ENCODE data around the gene CAV1. TPM values are rescaled to one million over a fixed set of nuclear protein-coding genes. Genes with fewer than 3 reads are reported as not detected.

Gene CAV1
- total and polyA plus RNA-seq, 4 donors = 121 to 616 (median 323) TPM

DNA sequence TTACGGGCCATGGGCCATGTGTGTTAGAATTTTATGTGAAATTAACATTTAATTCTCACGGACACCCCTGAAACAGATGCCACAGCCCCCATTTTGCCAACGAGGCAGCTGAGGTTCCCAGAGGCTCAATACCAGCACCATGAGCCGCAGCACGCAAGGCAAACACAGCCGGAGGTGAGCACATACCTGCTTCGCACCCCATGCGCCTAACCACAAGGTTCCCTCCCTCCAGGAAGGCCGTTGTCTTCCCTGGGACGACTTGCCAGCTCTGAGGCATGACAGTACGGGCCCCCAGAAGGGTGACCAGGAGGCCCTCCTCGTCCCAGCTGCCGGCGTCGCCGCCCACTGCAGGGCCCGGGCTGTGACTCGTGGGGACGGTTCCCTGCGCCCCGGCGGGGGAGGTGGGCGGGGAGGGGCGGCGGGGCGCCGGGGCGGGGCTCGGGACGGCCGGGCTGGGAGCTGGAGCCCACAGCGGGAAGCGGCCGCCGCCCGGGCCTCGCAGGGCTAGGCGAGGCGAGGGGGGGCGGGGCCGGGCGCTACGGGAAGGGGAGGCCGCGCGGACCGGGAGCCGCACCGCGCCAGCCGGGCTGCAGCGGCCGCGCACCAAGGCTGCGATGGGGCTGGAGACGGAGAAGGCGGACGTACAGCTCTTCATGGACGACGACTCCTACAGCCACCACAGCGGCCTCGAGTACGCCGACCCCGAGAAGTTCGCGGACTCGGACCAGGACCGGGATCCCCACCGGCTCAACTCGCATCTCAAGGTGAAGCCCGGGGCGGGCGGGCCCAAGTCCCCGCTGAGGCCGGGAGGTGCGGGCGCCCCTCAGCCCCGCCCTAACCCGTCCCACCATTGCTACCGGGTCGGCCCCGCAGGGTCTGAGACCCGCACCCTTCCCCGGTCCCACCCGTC, 25.4 kb upstream of the CAV1 start, which contains the start of gene CAV2:
Gene CAV2 (plus strand): TSS at position 571 of the 910 bp plus-strand sequence. CDS start 44 bp downstream, at position 615.
- Histone ChIP-seq H3K27me3 (ENCODE audit: control insufficient read depth in 3 of 3, insufficient read depth in 3 of 3, low read length in 2 of 3) (no peaks in the 10 kb centered on the region), H3K4me1 (ENCODE audit: control insufficient read depth in 5 of 5, insufficient read depth in 5 of 5, low read length in 5 of 5) (peaks cover 4 to 23% (median 7%) of the 10 kb centered on the region in 5 donors), H3K27ac (ENCODE audit: low read depth in 1 of 2, low read length in 1 of 2) (peak within 1 kb of the TSS; percentile 96 to 99), H3K36me3 (ENCODE audit: control insufficient read depth in 4 of 4, insufficient read depth in 4 of 4, low read length in 4 of 4) (no peaks in the 10 kb centered on the region), H3K9ac (ENCODE audit: insufficient read depth in 1 of 2, low read length in 2 of 2) (peak within 1 kb of the TSS; percentile 78 to 83), H3K9me3 (ENCODE audit: control insufficient read depth in 4 of 4, insufficient read depth in 3 of 4, low read length in 3 of 4) (no peaks in the 10 kb centered on the region), H3K4me3 (peak within 1 kb of the TSS; percentile 59)
- 3 to 4% methylated on average over 66 to 86 of the region's 86 CpGs for WGBS, 2 donors
- DNase-seq (peak; percentile 78 to 84 (median 79)), ATAC-seq (ENCODE audit: insufficient read depth, low FRiP score) (peak; percentile 89)
- TF ChIP-seq, protein P1, sequence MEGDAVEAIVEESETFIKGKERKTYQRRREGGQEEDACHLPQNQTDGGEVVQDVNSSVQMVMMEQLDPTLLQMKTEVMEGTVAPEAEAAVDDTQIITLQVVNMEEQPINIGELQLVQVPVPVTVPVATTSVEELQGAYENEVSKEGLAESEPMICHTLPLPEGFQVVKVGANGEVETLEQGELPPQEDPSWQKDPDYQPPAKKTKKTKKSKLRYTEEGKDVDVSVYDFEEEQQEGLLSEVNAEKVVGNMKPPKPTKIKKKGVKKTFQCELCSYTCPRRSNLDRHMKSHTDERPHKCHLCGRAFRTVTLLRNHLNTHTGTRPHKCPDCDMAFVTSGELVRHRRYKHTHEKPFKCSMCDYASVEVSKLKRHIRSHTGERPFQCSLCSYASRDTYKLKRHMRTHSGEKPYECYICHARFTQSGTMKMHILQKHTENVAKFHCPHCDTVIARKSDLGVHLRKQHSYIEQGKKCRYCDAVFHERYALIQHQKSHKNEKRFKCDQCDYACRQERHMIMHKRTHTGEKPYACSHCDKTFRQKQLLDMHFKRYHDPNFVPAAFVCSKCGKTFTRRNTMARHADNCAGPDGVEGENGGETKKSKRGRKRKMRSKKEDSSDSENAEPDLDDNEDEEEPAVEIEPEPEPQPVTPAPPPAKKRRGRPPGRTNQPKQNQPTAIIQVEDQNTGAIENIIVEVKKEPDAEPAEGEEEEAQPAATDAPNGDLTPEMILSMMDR (IDR thresholded peaks at IDR 0.05; ENCODE audit: control extremely low read depth, extremely low read depth) = no peak

DNA sequence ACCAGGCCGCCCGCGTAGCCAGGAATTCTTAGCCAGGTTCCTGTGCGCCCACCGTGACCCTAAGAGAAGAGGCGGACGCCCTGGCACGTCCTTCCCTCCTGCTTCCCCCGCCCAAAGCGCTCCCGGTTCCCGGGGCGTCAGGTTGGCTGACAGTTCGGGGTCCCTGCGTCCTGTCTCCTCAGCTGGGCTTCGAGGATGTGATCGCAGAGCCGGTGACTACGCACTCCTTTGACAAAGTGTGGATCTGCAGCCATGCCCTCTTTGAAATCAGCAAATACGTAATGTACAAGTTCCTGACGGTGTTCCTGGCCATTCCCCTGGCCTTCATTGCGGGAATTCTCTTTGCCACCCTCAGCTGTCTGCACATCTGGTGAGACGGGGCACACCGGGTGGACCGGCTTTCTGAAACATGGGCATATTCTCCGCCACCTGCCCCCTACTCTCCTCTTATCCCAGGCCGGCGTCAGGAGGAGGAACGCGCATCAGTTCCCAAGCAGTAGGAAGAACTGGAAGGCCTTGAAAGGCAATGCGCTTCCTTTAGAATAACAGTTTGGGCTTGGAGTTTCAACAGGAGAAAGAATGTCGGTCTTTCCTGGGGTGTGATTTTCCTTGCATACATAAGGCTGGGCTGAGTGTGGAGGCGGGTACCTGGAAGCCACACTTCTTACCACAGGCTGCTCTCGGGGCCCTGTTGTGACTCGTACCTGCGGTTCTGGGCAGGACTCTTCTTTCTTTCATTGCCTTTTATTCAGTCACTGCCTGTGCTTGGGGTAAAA, 24.6 kb upstream of the CAV1 start:
- no peaks in the 10 kb centered on the region for H3K9me3 ChIP-seq (ENCODE audit: control insufficient read depth in 4 of 4, insufficient read depth in 3 of 4, low read length in 3 of 4)
- H3K9ac ChIP-seq (ENCODE audit: insufficient read depth in 1 of 2, low read length in 2 of 2) = peak overlapping the region; percentile 78 to 83
- 3% methylated on average over 33 to 36 of the region's 36 CpGs for WGBS, 2 donors
- peak overlapping the region; percentile 92 to 99 for H3K27ac ChIP-seq (ENCODE audit: low read depth in 1 of 2, low read length in 1 of 2)
- TF ChIP-seq, protein P1 (IDR thresholded peaks at IDR 0.05; ENCODE audit: control extremely low read depth, extremely low read depth) = no peak
- peaks cover 4 to 23% (median 7%) of the 10 kb centered on the region in 5 donors for H3K4me1 ChIP-seq (ENCODE audit: control insufficient read depth in 5 of 5, insufficient read depth in 5 of 5, low read length in 5 of 5)
- peak overlapping the region; percentile 56 for H3K4me3 ChIP-seq
- peak; percentile 58 to 73 (median 68) for DNase-seq
- H3K27me3 ChIP-seq (ENCODE audit: control insufficient read depth in 3 of 3, insufficient read depth in 3 of 3, low read length in 2 of 3) = no peaks in the 10 kb centered on the region
- no peaks in the 10 kb centered on the region for H3K36me3 ChIP-seq (ENCODE audit: control insufficient read depth in 4 of 4, insufficient read depth in 4 of 4, low read length in 4 of 4)
- ATAC-seq (ENCODE audit: insufficient read depth, low FRiP score) = peak; percentile 55

- Histone ChIP-seq H3K9me3 (ENCODE audit: control insufficient read depth in 4 of 4, insufficient read depth in 3 of 4, low read length in 3 of 4) (no peaks in the 10 kb centered on the region), H3K27me3 (ENCODE audit: control insufficient read depth in 3 of 3, insufficient read depth in 3 of 3, low read length in 2 of 3) (no peaks in the 10 kb centered on the region), H3K4me3 (peak overlapping the region; percentile 41), H3K9ac (ENCODE audit: insufficient read depth in 1 of 2, low read length in 2 of 2) (peak overlapping the region in 1 of 2 donors; percentile 78), H3K27ac (ENCODE audit: low read depth in 1 of 2, low read length in 1 of 2) (peak overlapping the region; percentile 82 to 99), H3K36me3 (ENCODE audit: control insufficient read depth in 4 of 4, insufficient read depth in 4 of 4, low read length in 4 of 4) (peaks cover 0 to 3% (median 1%) of the 10 kb centered on the region in 4 donors), H3K4me1 (ENCODE audit: control insufficient read depth in 5 of 5, insufficient read depth in 5 of 5, low read length in 5 of 5) (peaks cover 4 to 23% (median 7%) of the 10 kb centered on the region in 5 donors)
- no peak for ATAC-seq (ENCODE audit: insufficient read depth, low FRiP score)
- 39 to 65% methylated on average over 5 of the region's 5 CpGs for WGBS, 2 donors
- TF ChIP-seq, protein P1 (IDR thresholded peaks at IDR 0.05; ENCODE audit: control extremely low read depth, extremely low read depth) = no peak
- no peak for DNase-seq
Measured at GRCh38 chr7:116501425-116502167, 23.2 kb upstream of the CAV1 start.

Measured in lung (tissue), 12 donors.